HG03039 (cell line): ENCODE data around the gene STOML1.
"Not testable (repeated sequence)": the region's sequence is repeated elsewhere in the genome, so short reads cannot be mapped to it uniquely, and the experiment has no call there.

Experiments used
- ATAC-seq: cut with Tn5 transposase; IDR thresholded peaks from one replicate; pipeline ENCODE4 v1.9.1; 2021; ENCODE audit warnings: mild to moderate bottlenecking, moderate library complexity; ENCODE audit not compliant: unreplicated experiment

STOML1 gene

GRCh38 chr15:73965094-73965757 is 26.9 kb downstream of the STOML1 start:
- ATAC-seq = no peak

GRCh38 chr15:73964736-73965093 is 27.4 kb downstream of the STOML1 start:
- ATAC-seq = no peak

GRCh38 chr15:73962433-73962832 is 29.7 kb downstream of the STOML1 start:
- ATAC-seq = no peak

GRCh38 chr15:73960472-73961070 is 31.5 kb downstream of the STOML1 start:
- not testable (repeated sequence) for ATAC-seq

- ATAC-seq = no peak
Observed at GRCh38 chr15:73959801-73960200, 32.3 kb downstream of the STOML1 start.

- no peak for ATAC-seq
Observed at GRCh38 chr15:73959012-73959581, 33.0 kb downstream of the STOML1 start.

GRCh38 chr15:73957785-73958184 is 34.3 kb downstream of the STOML1 start:
- no peak for ATAC-seq

GRCh38 chr15:73957276-73957675 is 34.8 kb downstream of the STOML1 start:
- no peak for ATAC-seq

- ATAC-seq = no peak
Observed at GRCh38 chr15:73956743-73957135, 35.4 kb downstream of the STOML1 start.

GRCh38 chr15:73955861-73956742 is 36.0 kb downstream of the STOML1 start:
- no peak for ATAC-seq

- ATAC-seq = no peak
Observed at GRCh38 chr15:73955326-73955725, 36.8 kb downstream of the STOML1 start.

GRCh38 chr15:73954188-73955145 is 37.6 kb downstream of the STOML1 start:
- no peak for ATAC-seq

GRCh38 chr15:73952913-73953750 is 39.0 kb downstream of the STOML1 start:
- ATAC-seq = no peak

- ATAC-seq = no peak
Observed at GRCh38 chr15:73952171-73952912, 39.8 kb downstream of the STOML1 start.

GRCh38 chr15:73951601-73952000 is 40.5 kb downstream of the STOML1 start:
- no peak for ATAC-seq

GRCh38 chr15:73950831-73951561 is 41.1 kb downstream of the STOML1 start:
- no peak for ATAC-seq

GRCh38 chr15:73950479-73950830 is 41.6 kb downstream of the STOML1 start:
- no peak for ATAC-seq

- ATAC-seq = no peak
Observed at GRCh38 chr15:73949496-73949895, 42.6 kb downstream of the STOML1 start.
